Astrocyte (in vitro differentiated cells and primary cell): ENCODE measurements around the gene ZNF609. TPM values are rescaled to one million over a fixed set of nuclear protein-coding genes. Genes with fewer than 3 reads are reported as not detected.

Source experiments
- DNase-seq: peaks from one replicate; pipeline ENCODE4 v3.0.0-alpha.2; 2010; ENCODE audit warnings: low read depth
- FAIRE-seq: peaks from 2 replicates; lab custom pipeline; 2011; peaks lifted over from hg19 to GRCh38; lab: Jason Lieb, UNC
- H2AFZ ChIP-seq: 2 replicates; pipeline ENCODE4 v1.6.0; 2012; ENCODE audit warnings: low read depth, low read length, inconsistent platforms
- H3K27ac ChIP-seq: 2 replicates; pipeline ENCODE4 v1.5.1; 2011; ENCODE audit warnings: low read depth, low read length, inconsistent platforms
- H3K27me3 ChIP-seq: 2 replicates; pipeline ENCODE4 v1.6.0; 2011; ENCODE audit warnings: low read length, inconsistent platforms; ENCODE audit not compliant: insufficient read depth
- H3K36me3 ChIP-seq: 2 replicates; pipeline ENCODE4 v1.5.1; 2011; ENCODE audit warnings: low read length, inconsistent platforms; ENCODE audit not compliant: insufficient read depth
- H3K4me1 ChIP-seq: 2 replicates; pipeline ENCODE4 v1.5.1; 2011; ENCODE audit warnings: low read length, inconsistent platforms; ENCODE audit not compliant: insufficient read depth
- H3K4me2 ChIP-seq: 2 replicates; pipeline ENCODE4 v1.6.0; 2012; ENCODE audit warnings: low read length, inconsistent platforms
- H3K4me3 ChIP-seq: 2 replicates; pipeline ENCODE4 v1.5.1; 2011; ENCODE audit warnings: low read depth, mild to moderate bottlenecking, low read length, inconsistent platforms; ENCODE audit not compliant: insufficient read depth
- H3K79me2 ChIP-seq: 2 replicates; pipeline ENCODE4 v1.6.0; 2012; ENCODE audit warnings: mild to moderate bottlenecking, low read length, inconsistent platforms; ENCODE audit not compliant: insufficient read depth
- H3K9ac ChIP-seq: 2 replicates; pipeline ENCODE4 v1.6.0; 2012; ENCODE audit warnings: mild to moderate bottlenecking, low read length, inconsistent platforms
- H3K9me3 ChIP-seq: 2 replicates; pipeline ENCODE4 v1.5.1; 2012; ENCODE audit warnings: low read depth, mild to moderate bottlenecking, low read length, inconsistent platforms; ENCODE audit not compliant: insufficient read depth
- H4K20me1 ChIP-seq: 2 replicates; pipeline ENCODE4 v1.6.0; 2012; ENCODE audit warnings: low read length, inconsistent platforms; ENCODE audit not compliant: insufficient read depth
- H3K27ac Mint-ChIP-seq: one replicate; pipeline ENCODE4 v1.8.0; 2021; ENCODE audit warnings: mild to moderate bottlenecking, mixed read lengths; ENCODE audit not compliant: unreplicated experiment
- H3K27me3 Mint-ChIP-seq: one replicate; pipeline ENCODE4 v1.8.0; 2021; ENCODE audit warnings: low read depth, mixed read lengths; ENCODE audit not compliant: unreplicated experiment
- H3K36me3 Mint-ChIP-seq: one replicate; pipeline ENCODE4 v1.8.0; 2021; ENCODE audit warnings: low read depth, mixed read lengths; ENCODE audit not compliant: unreplicated experiment
- H3K4me1 Mint-ChIP-seq: one replicate; pipeline ENCODE4 v1.8.0; 2021; ENCODE audit warnings: low read depth, mixed read lengths; ENCODE audit not compliant: unreplicated experiment
- H3K4me3 Mint-ChIP-seq: one replicate; pipeline ENCODE4 v1.8.0; 2021; ENCODE audit warnings: mild to moderate bottlenecking, moderate library complexity, mixed read lengths; ENCODE audit not compliant: unreplicated experiment
- H3K9me3 Mint-ChIP-seq: one replicate; pipeline ENCODE4 v1.8.0; 2021; ENCODE audit warnings: mild to moderate bottlenecking, mixed read lengths; ENCODE audit not compliant: unreplicated experiment
- CTCF ChIP-seq: IDR thresholded peaks from 2 replicates; pipeline ENCODE4 v1.5.1; 2011; ENCODE audit warnings: low read depth, mild to moderate bottlenecking, inconsistent platforms, low read length, moderate library complexity; ENCODE audit not compliant: insufficient read depth
- EZH2 ChIP-seq: IDR thresholded peaks from 2 replicates; pipeline ENCODE4 v1.6.1; 2012; ENCODE audit warnings: mild to moderate bottlenecking, low read length, inconsistent platforms; ENCODE audit not compliant: insufficient read depth
- total RNA-seq: library from RNA; stranded (reverse); gene quantifications from 2 replicates; pipeline ENCODE4 v1.2.1, GENCODE V29; 2021

ZNF609 gene
- total RNA-seq, 1 donor from 2014 or later, result 38.5 TPM

- no peaks in the 10 kb centered on the region for H3K9me3 Mint-ChIP-seq
- H4K20me1 ChIP-seq, result peaks cover 77% of the 10 kb centered on the region
- H3K27ac ChIP-seq, result no peak overlapping the region
These were observed 239.5 kb downstream of the ZNF609 start for GRCh38 chr15:64699751-64700388.

GRCh38 chr15:64701051-64701450 lies 240.7 kb downstream of the ZNF609 start:
- Histone ChIP-seq H3K4me2 (peak overlapping the region; percentile 97), H3K27me3 (no peaks in the 10 kb centered on the region), H3K4me1 (peaks cover 54% of the 10 kb centered on the region), H4K20me1 (peaks cover 65% of the 10 kb centered on the region), H3K9me3 (no peaks in the 10 kb centered on the region), H3K27ac (no peak overlapping the region), H2AFZ (no peak overlapping the region), H3K79me2 (peaks cover 68% of the 10 kb centered on the region), H3K36me3 (no peaks in the 10 kb centered on the region), H3K4me3 (peak overlapping the region; percentile 81), H3K9ac (peak overlapping the region; percentile 10)
- peaks cover 47% of the 10 kb centered on the region for H3K4me1 Mint-ChIP-seq
- peak overlapping the region; percentile 12 for H3K27ac Mint-ChIP-seq
- H3K27me3 Mint-ChIP-seq, result no peaks in the 10 kb centered on the region
- peak overlapping the region; percentile 89 for H3K4me3 Mint-ChIP-seq
- DNase-seq (no peak), FAIRE-seq (no peak)
- H3K36me3 Mint-ChIP-seq, result peaks cover 2% of the 10 kb centered on the region
- TF ChIP-seq CTCF (no peak), EZH2 (no peak)
- no peaks in the 10 kb centered on the region for H3K9me3 Mint-ChIP-seq

More at GRCh38 chr15:64699751-64700388, 239.5 kb downstream of the ZNF609 start:
- Mint-ChIP-seq H3K27ac (peak overlapping the region; percentile 8), H3K36me3 (peaks cover 5% of the 10 kb centered on the region), H3K4me3 (peak overlapping the region; percentile 89), H3K4me1 (peaks cover 47% of the 10 kb centered on the region), H3K27me3 (no peaks in the 10 kb centered on the region)
- peak; percentile 36 for DNase-seq
- Histone ChIP-seq H3K9me3 (no peaks in the 10 kb centered on the region), H3K36me3 (no peaks in the 10 kb centered on the region), H2AFZ (no peak overlapping the region), H3K4me2 (peak overlapping the region; percentile 97), H3K4me1 (peaks cover 54% of the 10 kb centered on the region), H3K9ac (peak overlapping the region; percentile 37), H3K79me2 (peaks cover 80% of the 10 kb centered on the region), H3K4me3 (peak overlapping the region; percentile 20), H3K27me3 (no peaks in the 10 kb centered on the region)
- FAIRE-seq, result no peak
- TF ChIP-seq EZH2, result no peak
- TF ChIP-seq CTCF, result no peak
